Panc1 (cell line): Measurements from ENCODE around the gene LYRM4. TPM values are rescaled to one million over a fixed set of nuclear protein-coding genes. Genes with fewer than 3 reads are reported as not detected.

Experiments
- ATAC-seq: fragments of 200-7000 bp; cut with Tn5 transposase; 2 replicates; pipeline ENCODE4 v1.9.1; 2020; ENCODE audit warnings: mild to moderate bottlenecking, moderate library complexity
- BruUV-seq: library from RNA; stranded (reverse); fragments of 400-500 nt; replicated peaks from 2 replicates; lab custom pipeline; 2021; lab: Mats Ljungman, UMichigan
- CTCF ChIA-PET: fragments of 300-600 bp; sonication (Branson Sonifier 250); formaldehyde crosslinking; loops from one replicate; lab custom pipeline; 2022; ENCODE audit warnings: antibody characterized with exemption; lab: Charles Lee
- POLR2A ChIA-PET: fragments of 300-600 bp; sonication (Branson Sonifier 250); formaldehyde crosslinking; loops from one replicate; lab custom pipeline; 2022; ENCODE audit warnings: antibody characterized with exemption; lab: Charles Lee
- DNase-seq: peaks from one replicate; pipeline ENCODE4 v3.0.0-alpha.2; 2010; ENCODE audit warnings: low read depth, low spot score
- H3K27ac ChIP-seq: 2 replicates; pipeline ENCODE4 v1.5.1; 2011; ENCODE audit warnings: mild to moderate bottlenecking, low read length, inconsistent platforms
- H3K27me3 ChIP-seq: fragments of 200-500 bp; sonication (Bioruptor generic); 2 replicates; pipeline ENCODE4 v1.6.0; 2014; ENCODE audit warnings: low read length, inconsistent platforms; ENCODE audit not compliant: control insufficient read depth, insufficient read depth
- H3K36me3 ChIP-seq: fragments of 200-500 bp; sonication (Bioruptor generic); 2 replicates; pipeline ENCODE4 v1.5.1; 2014; ENCODE audit warnings: inconsistent platforms, mild to moderate bottlenecking, low read length, moderate library complexity; ENCODE audit not compliant: control insufficient read depth, insufficient read depth
- H3K4me1 ChIP-seq: 2 replicates; pipeline ENCODE4 v1.5.1; 2011; ENCODE audit warnings: inconsistent platforms, mild to moderate bottlenecking, low read length, moderate library complexity; ENCODE audit not compliant: control insufficient read depth, insufficient read depth
- H3K4me3 ChIP-seq, 2 experiments: 2 replicates each; pipeline ENCODE4 v1.5.1; 2011 to 2012; ENCODE audit warnings: low read depth in 2 of 2, low read length in 2 of 2, mild to moderate bottlenecking in 2 of 2, inconsistent platforms in 1 of 2, moderate library complexity in 1 of 2
- H3K9me3 ChIP-seq: fragments of 200-500 bp; sonication (Bioruptor generic); 2 replicates; pipeline ENCODE4 v1.5.1; 2014; ENCODE audit warnings: low read depth, mild to moderate bottlenecking, inconsistent platforms, low read length, moderate library complexity; ENCODE audit not compliant: control insufficient read depth, insufficient read depth
- POLR2AphosphoS5 ChIP-seq: IDR thresholded peaks from 2 replicates; pipeline ENCODE4 v1.6.1; 2012; ENCODE audit warnings: mild to moderate bottlenecking, low read depth, low read length, moderate library complexity
- SIN3A ChIP-seq: IDR thresholded peaks from 2 replicates; pipeline ENCODE4 v1.6.1; 2012; ENCODE audit warnings: low read depth, mild to moderate bottlenecking, low read length, moderate library complexity, borderline replicate concordance; ENCODE audit not compliant: insufficient read depth
- TCF7L2 ChIP-seq: IDR thresholded peaks from 2 replicates; pipeline ENCODE4 v1.6.1; 2011; ENCODE audit warnings: mild to moderate bottlenecking, low read depth, low read length, inconsistent platforms
- in situ Hi-C: cut with HindIII; loops from 2 replicates; pipeline ENCODE4 v1.10.0; 2016; ENCODE audit warnings: low sequenced_read_pairs, low pct_unique_long_range_greater_than_20kb
- intact Hi-C: fragments of 100-400 bp; cut with micrococcal nuclease; formaldehyde crosslinking; loops from one replicate; pipeline ENCODE4 v1.10.0; 2022; ENCODE audit not compliant: unreplicated experiment
- total RNA-seq: library from RNA; stranded (reverse); gene quantifications from one replicate; pipeline ENCODE4 v1.2.1, GENCODE V29; 2021; ENCODE audit not compliant: unreplicated experiment
- TF ChIP-seq, protein P1 (sequence below): fragments of 450-650 bp; IDR thresholded peaks from 2 replicates; pipeline ENCODE4 v1.5.1; 2017; ENCODE audit warnings: mild to moderate bottlenecking
- TF ChIP-seq, protein P2 (sequence below), 2 experiments: IDR thresholded peaks; 2 replicates each; pipeline ENCODE4 v1.6.1; 2011 to 2012; ENCODE audit warnings: low read depth in 2 of 2, control low read depth in 1 of 2, low read length in 1 of 2, mild to moderate bottlenecking in 1 of 2, moderate library complexity in 1 of 2; ENCODE audit not compliant: insufficient read depth in 1 of 2

Gene LYRM4
- total RNA-seq, 1 experiment from 2014 or later = 27.4 TPM

DNA sequence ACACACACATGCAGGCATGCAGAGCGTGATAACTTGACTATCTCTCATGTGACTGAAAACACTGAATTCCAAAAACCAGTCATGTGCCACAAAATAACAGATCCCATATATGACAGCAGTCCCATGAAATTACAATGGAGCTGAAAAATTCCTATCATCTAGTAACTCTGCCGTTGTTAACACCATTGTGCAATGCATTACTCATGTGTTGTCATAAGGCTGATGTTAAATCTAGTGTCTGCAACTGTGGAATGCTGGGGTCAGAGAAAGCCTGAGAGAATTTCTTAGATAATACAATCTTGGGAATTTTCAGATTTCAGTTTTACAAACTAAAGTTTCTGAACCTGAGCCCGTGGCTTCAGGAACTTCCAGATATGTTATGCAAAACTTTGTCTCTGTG lies 70.2 kb downstream of the LYRM4 start:
- intact Hi-C loops (no loop called here), in situ Hi-C loops (no loop called here)
- no peaks in the 10 kb centered on the region for H3K9me3 ChIP-seq
- ATAC-seq (no peak), DNase-seq (peak; percentile 45)
- no peaks in the 10 kb centered on the region for H3K27me3 ChIP-seq
- ChIA-PET POLR2A (no interaction called here), CTCF (interaction anchor here (1.1 kb wide), 1 partner anchor 47 kb away, joined by 3 read pairs; no protein-coding TSS in a partner anchor)
- no peak overlapping the region for H3K27ac ChIP-seq
- no peaks in the 10 kb centered on the region for H3K4me1 ChIP-seq
- TF ChIP-seq TCF7L2 = no peak
- no peak for TF ChIP-seq POLR2AphosphoS5
- TF ChIP-seq, protein P1, sequence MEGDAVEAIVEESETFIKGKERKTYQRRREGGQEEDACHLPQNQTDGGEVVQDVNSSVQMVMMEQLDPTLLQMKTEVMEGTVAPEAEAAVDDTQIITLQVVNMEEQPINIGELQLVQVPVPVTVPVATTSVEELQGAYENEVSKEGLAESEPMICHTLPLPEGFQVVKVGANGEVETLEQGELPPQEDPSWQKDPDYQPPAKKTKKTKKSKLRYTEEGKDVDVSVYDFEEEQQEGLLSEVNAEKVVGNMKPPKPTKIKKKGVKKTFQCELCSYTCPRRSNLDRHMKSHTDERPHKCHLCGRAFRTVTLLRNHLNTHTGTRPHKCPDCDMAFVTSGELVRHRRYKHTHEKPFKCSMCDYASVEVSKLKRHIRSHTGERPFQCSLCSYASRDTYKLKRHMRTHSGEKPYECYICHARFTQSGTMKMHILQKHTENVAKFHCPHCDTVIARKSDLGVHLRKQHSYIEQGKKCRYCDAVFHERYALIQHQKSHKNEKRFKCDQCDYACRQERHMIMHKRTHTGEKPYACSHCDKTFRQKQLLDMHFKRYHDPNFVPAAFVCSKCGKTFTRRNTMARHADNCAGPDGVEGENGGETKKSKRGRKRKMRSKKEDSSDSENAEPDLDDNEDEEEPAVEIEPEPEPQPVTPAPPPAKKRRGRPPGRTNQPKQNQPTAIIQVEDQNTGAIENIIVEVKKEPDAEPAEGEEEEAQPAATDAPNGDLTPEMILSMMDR = no peak
- no peak for TF ChIP-seq SIN3A
- no TSS peak for BruUV-seq
- no peaks in the 10 kb centered on the region for H3K36me3 ChIP-seq
- no peak overlapping the region for H3K4me3 ChIP-seq

DNA sequence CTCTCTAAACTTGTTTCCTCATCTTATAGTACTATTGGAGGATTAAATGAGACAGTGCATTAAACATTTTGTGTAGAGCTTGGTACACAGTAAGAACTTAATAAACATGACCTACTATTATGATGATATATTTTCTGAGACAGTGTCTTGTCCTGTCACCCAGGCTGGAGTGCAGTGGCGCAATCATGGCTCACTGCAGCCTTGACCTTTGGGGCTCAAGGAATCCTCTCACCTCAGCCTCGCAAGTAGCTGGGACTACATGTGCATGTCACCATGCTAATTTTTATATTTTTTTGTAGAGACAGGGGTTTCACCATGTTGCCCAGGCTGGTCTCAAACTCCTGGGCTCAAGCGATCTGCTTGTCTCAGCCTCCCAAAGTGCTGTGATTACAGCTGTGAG lies 72.1 kb downstream of the LYRM4 start:
- H3K4me1 ChIP-seq = no peaks in the 10 kb centered on the region
- no peak for DNase-seq
- H3K4me3 ChIP-seq = no peak overlapping the region
- H3K27me3 ChIP-seq = no peaks in the 10 kb centered on the region
- no peak overlapping the region for H3K27ac ChIP-seq
- CTCF ChIA-PET = interaction anchor here (0.5 kb wide), 1 partner anchor 127 kb away, joined by 10 read pairs; no protein-coding TSS in a partner anchor
- no peak for TF ChIP-seq SIN3A
- no TSS peak for BruUV-seq
- in situ Hi-C loops = no loop called here
- no peak for ATAC-seq
- intact Hi-C loops = no loop called here
- H3K9me3 ChIP-seq = no peaks in the 10 kb centered on the region
- no peaks in the 10 kb centered on the region for H3K36me3 ChIP-seq
- POLR2A ChIA-PET = interaction anchor here (0.6 kb wide), 1 partner anchor 40 kb away, joined by 4 read pairs; no protein-coding TSS in a partner anchor

DNA sequence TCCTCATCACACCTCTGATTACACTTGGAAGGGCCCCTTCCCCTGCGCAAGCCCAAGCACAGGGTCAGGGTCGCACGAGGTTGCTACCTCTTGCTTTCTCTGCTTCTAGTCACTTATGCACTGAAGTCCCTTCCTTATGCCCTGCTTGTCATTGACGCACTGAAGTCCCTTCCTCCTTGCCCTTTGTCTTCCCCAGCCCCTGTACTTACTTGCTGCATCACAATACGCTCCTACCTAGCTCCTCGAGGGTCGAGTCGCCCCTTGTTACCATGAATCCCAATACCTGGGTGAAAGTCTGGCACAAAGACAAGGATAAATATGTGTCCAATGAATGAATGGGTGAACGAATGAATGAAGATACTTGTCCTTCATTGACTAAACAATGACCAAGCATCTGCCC lies 75.9 kb downstream of the LYRM4 start:
- DNase-seq (no peak), ATAC-seq (no peak)
- Histone ChIP-seq H3K4me1 (no peaks in the 10 kb centered on the region), H3K27me3 (no peaks in the 10 kb centered on the region), H3K9me3 (no peaks in the 10 kb centered on the region), H3K27ac (no peak overlapping the region), H3K36me3 (no peaks in the 10 kb centered on the region), H3K4me3 (no peak overlapping the region)
- intact Hi-C loops (no loop called here), in situ Hi-C loops (no loop called here)
- TF ChIP-seq, protein P1 = no peak
- TF ChIP-seq POLR2AphosphoS5 (no peak), SIN3A (no peak), TCF7L2 (no peak)
- TF ChIP-seq, protein P2, sequence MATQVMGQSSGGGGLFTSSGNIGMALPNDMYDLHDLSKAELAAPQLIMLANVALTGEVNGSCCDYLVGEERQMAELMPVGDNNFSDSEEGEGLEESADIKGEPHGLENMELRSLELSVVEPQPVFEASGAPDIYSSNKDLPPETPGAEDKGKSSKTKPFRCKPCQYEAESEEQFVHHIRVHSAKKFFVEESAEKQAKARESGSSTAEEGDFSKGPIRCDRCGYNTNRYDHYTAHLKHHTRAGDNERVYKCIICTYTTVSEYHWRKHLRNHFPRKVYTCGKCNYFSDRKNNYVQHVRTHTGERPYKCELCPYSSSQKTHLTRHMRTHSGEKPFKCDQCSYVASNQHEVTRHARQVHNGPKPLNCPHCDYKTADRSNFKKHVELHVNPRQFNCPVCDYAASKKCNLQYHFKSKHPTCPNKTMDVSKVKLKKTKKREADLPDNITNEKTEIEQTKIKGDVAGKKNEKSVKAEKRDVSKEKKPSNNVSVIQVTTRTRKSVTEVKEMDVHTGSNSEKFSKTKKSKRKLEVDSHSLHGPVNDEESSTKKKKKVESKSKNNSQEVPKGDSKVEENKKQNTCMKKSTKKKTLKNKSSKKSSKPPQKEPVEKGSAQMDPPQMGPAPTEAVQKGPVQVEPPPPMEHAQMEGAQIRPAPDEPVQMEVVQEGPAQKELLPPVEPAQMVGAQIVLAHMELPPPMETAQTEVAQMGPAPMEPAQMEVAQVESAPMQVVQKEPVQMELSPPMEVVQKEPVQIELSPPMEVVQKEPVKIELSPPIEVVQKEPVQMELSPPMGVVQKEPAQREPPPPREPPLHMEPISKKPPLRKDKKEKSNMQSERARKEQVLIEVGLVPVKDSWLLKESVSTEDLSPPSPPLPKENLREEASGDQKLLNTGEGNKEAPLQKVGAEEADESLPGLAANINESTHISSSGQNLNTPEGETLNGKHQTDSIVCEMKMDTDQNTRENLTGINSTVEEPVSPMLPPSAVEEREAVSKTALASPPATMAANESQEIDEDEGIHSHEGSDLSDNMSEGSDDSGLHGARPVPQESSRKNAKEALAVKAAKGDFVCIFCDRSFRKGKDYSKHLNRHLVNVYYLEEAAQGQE (IDR thresholded peaks at IDR 0.05; ENCODE audit: insufficient read depth in 1 of 2, low read depth in 2 of 2, low read length in 1 of 2) = no peak
- POLR2A ChIA-PET = no interaction called here
- CTCF ChIA-PET = no interaction called here
- BruUV-seq = no TSS peak
